ENCODE data around the gene CCSER1. TPM values are rescaled to one million over a fixed set of nuclear protein-coding genes. Genes with fewer than 3 reads are reported as not detected.

Gene CCSER1
- total RNA-seq, 3 donors from 2014 or later (not counting 1 experiment from before 2014, with no cell fraction given) = 0.87 to 1.1 (median 1.1) TPM

DNA sequence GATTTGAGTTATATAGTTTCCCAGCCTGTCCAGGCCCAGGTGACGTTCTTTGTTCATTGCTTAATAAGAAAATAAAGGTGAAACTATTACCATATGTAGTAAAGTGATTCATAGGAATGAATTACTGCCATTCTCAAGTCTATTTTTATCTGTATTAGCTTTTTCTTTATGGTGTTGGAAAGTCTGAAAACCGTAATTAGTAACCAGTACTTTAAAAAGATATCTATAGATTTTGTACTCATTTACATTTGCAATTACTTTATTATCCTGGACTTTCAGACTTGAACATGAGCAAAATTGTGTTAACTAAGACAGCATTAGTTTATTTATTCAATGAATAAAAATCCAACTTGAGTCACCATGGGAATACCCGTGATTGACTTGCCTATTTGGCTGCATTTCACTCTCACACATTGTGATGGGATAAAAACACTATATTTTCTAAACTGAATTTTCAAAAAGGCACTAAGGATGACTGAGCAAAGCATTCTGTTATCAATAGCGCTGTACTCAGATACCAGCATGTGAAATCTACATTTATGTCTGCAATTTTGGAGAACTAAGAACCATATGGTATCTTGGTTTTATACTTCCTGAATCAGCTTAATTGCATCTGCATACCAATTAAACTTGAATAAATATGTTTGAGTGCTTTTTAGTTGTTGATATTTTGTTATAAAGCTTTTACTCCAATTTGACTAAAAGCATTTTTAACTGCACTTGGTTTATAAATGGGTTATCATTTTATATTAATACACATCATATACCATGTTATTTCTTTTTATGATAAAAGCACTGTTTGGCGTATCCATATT, 154.6 kb downstream of the CCSER1 start:
- Histone ChIP-seq H3K27ac (ENCODE audit: low read length) (no peak overlapping the region), H3K4me3 (ENCODE audit: low read length) (no peak overlapping the region), H3K4me1 (ENCODE audit: control insufficient read depth, insufficient read depth, low read length) (no peaks in the 10 kb centered on the region), H3K27me3 (ENCODE audit: control insufficient read depth, insufficient read depth, low read length) (no peaks in the 10 kb centered on the region), H3K9me3 (ENCODE audit: control insufficient read depth, insufficient read depth, low read length) (no peaks in the 10 kb centered on the region), H3K36me3 (ENCODE audit: control insufficient read depth, insufficient read depth, low read length) (no peaks in the 10 kb centered on the region)
- H3K27me3 Mint-ChIP-seq (ENCODE audit: low read depth in 2 of 2) = no peaks in the 10 kb centered on the region
- intact Hi-C loops (cut with micrococcal nuclease) = no loop called here
- no peak for ATAC-seq
- no peak overlapping the region for H3K4me3 Mint-ChIP-seq
- peaks cover 0 to 3% of the 10 kb centered on the region in 2 donors for H3K9me3 Mint-ChIP-seq
- DNase-seq = no peak
- WGBS (ENCODE audit: insufficient coverage) = 85% methylated on average over 3 of the region's 5 CpGs
- no peaks in the 10 kb centered on the region for H3K36me3 Mint-ChIP-seq
- TF ChIP-seq, protein P1, sequence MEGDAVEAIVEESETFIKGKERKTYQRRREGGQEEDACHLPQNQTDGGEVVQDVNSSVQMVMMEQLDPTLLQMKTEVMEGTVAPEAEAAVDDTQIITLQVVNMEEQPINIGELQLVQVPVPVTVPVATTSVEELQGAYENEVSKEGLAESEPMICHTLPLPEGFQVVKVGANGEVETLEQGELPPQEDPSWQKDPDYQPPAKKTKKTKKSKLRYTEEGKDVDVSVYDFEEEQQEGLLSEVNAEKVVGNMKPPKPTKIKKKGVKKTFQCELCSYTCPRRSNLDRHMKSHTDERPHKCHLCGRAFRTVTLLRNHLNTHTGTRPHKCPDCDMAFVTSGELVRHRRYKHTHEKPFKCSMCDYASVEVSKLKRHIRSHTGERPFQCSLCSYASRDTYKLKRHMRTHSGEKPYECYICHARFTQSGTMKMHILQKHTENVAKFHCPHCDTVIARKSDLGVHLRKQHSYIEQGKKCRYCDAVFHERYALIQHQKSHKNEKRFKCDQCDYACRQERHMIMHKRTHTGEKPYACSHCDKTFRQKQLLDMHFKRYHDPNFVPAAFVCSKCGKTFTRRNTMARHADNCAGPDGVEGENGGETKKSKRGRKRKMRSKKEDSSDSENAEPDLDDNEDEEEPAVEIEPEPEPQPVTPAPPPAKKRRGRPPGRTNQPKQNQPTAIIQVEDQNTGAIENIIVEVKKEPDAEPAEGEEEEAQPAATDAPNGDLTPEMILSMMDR (IDR thresholded peaks at IDR 0.05) = no peak
- H3K27ac Mint-ChIP-seq = no peak overlapping the region
- H3K4me1 Mint-ChIP-seq = no peaks in the 10 kb centered on the region

DNA sequence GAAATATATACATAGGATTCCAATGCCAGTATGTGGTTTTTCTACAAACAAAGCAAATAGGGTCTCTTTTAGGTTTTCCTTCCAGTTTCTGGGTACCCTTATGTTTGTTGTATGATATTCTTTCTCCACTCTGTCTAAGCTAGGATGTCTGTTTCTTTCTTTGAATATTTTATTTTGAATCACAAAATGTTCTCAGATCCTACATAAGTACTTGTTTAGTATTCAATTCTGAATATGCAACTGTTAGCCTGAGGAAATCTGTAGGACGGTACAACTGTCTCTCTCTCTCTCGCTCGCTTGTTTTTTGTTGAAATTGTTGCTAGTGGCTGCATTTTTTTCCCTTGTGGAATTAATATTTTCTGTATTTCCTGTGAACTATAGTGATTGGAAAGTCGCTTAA, 163.2 kb downstream of the CCSER1 start:
- Mint-ChIP-seq H3K9me3 (no peaks in the 10 kb centered on the region), H3K27ac (no peak overlapping the region), H3K36me3 (no peaks in the 10 kb centered on the region), H3K4me3 (no peak overlapping the region), H3K27me3 (ENCODE audit: low read depth in 2 of 2) (no peaks in the 10 kb centered on the region), H3K4me1 (no peaks in the 10 kb centered on the region)
- Histone ChIP-seq H3K27ac (ENCODE audit: low read length) (no peak overlapping the region), H3K4me1 (ENCODE audit: control insufficient read depth, insufficient read depth, low read length) (no peaks in the 10 kb centered on the region), H3K36me3 (ENCODE audit: control insufficient read depth, insufficient read depth, low read length) (no peaks in the 10 kb centered on the region), H3K9me3 (ENCODE audit: control insufficient read depth, insufficient read depth, low read length) (no peaks in the 10 kb centered on the region), H3K27me3 (ENCODE audit: control insufficient read depth, insufficient read depth, low read length) (no peaks in the 10 kb centered on the region), H3K4me3 (ENCODE audit: low read length) (no peak overlapping the region)
- TF ChIP-seq, protein P1 (IDR thresholded peaks at IDR 0.05) = no peak
- ATAC-seq (no peak), DNase-seq (no peak)
- 93% methylated on average over 4 of the region's 4 CpGs for WGBS (ENCODE audit: insufficient coverage)
- intact Hi-C loops (cut with micrococcal nuclease) = no loop called here

DNA sequence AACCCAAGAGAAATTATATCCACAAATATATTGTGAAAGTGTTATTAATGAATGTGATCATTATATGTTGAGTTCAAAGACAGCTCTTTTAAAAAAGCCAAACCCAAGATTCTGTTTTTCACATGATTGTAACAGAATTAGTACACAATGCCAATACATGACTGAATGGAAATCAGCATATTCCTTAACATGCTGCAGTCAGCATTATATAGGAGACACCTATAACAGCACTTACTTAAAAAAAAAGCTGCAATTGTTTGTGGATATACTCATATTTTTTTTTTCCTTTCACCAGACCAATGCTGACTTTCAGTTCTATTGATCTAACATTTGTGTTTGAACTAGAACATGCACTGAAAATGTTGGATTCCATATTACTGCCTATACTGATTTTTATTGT, 165.2 kb downstream of the CCSER1 start:
- Histone ChIP-seq H3K27me3 (ENCODE audit: control insufficient read depth, insufficient read depth, low read length) (no peaks in the 10 kb centered on the region), H3K9me3 (ENCODE audit: control insufficient read depth, insufficient read depth, low read length) (no peaks in the 10 kb centered on the region), H3K4me3 (ENCODE audit: low read length) (no peak overlapping the region), H3K27ac (ENCODE audit: low read length) (no peak overlapping the region), H3K36me3 (ENCODE audit: control insufficient read depth, insufficient read depth, low read length) (no peaks in the 10 kb centered on the region), H3K4me1 (ENCODE audit: control insufficient read depth, insufficient read depth, low read length) (no peaks in the 10 kb centered on the region)
- ATAC-seq (no peak), DNase-seq (no peak)
- Mint-ChIP-seq H3K36me3 (no peaks in the 10 kb centered on the region), H3K4me1 (no peaks in the 10 kb centered on the region), H3K4me3 (no peak overlapping the region), H3K27me3 (ENCODE audit: low read depth in 2 of 2) (no peaks in the 10 kb centered on the region), H3K9me3 (no peaks in the 10 kb centered on the region), H3K27ac (no peak overlapping the region)
- intact Hi-C loops (cut with micrococcal nuclease) = no loop called here
- TF ChIP-seq, protein P1 (IDR thresholded peaks at IDR 0.05) = no peak

DNA sequence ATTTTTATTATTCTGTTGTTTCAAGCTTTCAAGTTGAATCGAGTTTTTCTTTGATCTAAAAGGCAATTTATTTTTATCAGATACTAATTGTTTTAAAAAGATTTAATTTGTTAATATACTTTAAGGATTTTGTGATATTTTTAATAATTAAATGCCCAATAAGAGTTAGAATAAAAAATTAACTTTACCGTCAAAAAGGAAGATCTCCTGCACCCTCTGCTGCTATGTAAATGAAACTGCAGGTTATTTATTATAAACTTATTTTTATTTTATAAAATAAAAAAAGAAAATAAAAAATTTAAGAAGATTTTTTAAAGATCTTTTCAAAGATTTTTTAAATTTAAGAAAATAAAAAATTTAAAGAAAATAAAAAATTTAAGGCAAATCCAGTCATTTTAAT, 166.1 kb downstream of the CCSER1 start:
- H3K4me1 ChIP-seq (ENCODE audit: control insufficient read depth, insufficient read depth, low read length) = no peaks in the 10 kb centered on the region
- H3K27ac ChIP-seq (ENCODE audit: low read length) = no peak overlapping the region
- intact Hi-C loops (cut with micrococcal nuclease) = no loop called here
- no peak overlapping the region for H3K4me3 ChIP-seq (ENCODE audit: low read length)
- TF ChIP-seq, protein P1 (IDR thresholded peaks at IDR 0.05) = no peak
- no peaks in the 10 kb centered on the region for H3K4me1 Mint-ChIP-seq
- H3K27me3 ChIP-seq (ENCODE audit: control insufficient read depth, insufficient read depth, low read length) = no peaks in the 10 kb centered on the region
- DNase-seq = no peak
- ATAC-seq = no peak
- H3K27ac Mint-ChIP-seq = no peak overlapping the region
- no peaks in the 10 kb centered on the region for H3K9me3 Mint-ChIP-seq
- no peak overlapping the region for H3K4me3 Mint-ChIP-seq
- H3K36me3 Mint-ChIP-seq = no peaks in the 10 kb centered on the region
- no peaks in the 10 kb centered on the region for H3K9me3 ChIP-seq (ENCODE audit: control insufficient read depth, insufficient read depth, low read length)
- H3K27me3 Mint-ChIP-seq (ENCODE audit: low read depth in 2 of 2) = no peaks in the 10 kb centered on the region
- H3K36me3 ChIP-seq (ENCODE audit: control insufficient read depth, insufficient read depth, low read length) = no peaks in the 10 kb centered on the region
- WGBS (ENCODE audit: insufficient coverage) = no CpG with 5 or more reads among the region's 2 CpGs
